ENCODE results near the gene KLHDC3.
"Not testable (repeated sequence)": the region's sequence is repeated elsewhere in the genome, so short reads cannot be mapped to it uniquely, and the experiment has no call there.

Gene KLHDC3

DNA sequence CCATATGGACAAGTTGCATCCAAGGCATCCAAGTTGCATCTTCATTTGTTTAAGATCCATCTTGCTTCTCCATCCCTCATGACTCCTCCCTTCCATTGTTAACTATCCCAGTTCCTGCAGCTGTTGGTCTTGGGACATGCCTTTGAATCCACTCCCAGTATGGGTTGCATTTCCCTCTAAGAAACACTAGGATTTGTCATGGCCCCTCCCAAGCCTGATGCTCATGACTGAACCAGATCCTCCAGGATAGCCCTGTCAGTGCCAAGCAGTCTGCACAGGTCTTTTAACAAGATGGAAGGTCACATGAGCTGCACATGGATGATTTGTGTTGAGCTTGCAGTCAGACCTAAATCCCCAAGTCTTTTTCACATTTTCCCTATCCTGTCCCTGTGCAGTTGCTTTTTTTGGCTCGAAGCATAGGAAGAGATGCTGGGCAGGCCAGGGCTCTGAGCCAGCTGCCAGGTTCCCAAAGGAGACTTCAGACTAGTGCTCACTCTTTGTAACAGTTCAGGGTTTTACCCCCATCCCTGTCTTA lies 25.5 kb upstream of the KLHDC3 start:
- DNase-seq (ENCODE audit: low spot score) = no peak

DNA sequence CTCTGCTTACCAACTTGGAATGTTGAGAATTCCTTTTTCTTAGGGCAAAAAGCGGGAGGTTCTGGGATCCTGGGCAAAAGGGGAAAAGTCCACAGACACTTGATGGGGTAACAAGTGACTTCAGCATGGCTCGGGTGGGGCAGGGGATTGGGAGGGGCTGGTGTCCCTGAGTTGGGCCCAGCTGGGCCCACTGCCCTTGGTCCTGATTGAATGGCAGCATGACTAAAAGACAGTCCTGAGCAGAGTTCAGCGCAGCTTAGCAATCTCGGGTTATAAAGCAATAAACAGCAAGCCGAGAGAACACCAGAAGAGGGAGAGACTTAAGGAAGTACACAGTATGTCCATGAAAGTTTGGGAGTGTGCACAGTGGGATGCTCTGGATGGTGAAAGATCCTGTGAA lies 24.1 kb upstream of the KLHDC3 start:
- no peak for DNase-seq (ENCODE audit: low spot score)

DNA sequence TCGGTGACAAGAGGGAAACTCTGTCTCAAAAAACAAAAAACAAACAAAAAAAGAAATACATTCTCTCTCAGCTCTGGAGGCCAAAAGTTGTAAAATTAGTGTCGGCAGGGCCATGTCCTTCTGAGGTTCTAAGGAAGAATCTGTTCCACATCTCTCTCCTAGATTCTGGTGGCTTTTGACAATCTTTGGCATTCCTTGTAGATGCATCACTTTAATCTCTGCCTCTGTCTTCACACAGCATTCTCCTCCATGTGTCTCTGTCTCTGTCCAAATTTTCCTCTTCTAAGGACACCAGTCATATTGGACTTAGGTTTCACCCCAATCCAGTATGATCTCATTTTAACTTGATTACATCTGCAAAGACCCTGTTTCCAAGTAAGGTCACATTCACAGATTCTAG lies 20.6 kb upstream of the KLHDC3 start:
- no peak for DNase-seq (ENCODE audit: low spot score)

DNA sequence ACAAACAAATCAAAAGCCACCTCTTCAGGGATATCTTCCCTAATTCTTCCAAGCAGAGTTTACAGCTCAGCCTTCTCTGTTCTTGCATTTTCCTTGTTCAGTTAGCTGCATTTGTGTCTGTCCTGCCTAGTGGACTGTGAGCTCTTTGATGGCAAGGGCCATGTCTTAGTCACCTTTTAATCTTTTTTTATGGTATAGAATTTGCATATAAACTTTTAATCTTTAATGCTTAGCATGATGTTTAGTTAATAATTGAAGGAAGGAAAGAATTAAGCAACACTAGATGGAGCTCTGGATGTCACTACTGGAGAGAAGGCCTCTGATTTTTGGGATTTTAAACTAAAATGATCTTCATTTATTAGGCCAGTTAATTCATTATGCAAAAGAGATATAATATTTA lies 17.5 kb upstream of the KLHDC3 start:
- DNase-seq (ENCODE audit: low spot score) = no peak

DNA sequence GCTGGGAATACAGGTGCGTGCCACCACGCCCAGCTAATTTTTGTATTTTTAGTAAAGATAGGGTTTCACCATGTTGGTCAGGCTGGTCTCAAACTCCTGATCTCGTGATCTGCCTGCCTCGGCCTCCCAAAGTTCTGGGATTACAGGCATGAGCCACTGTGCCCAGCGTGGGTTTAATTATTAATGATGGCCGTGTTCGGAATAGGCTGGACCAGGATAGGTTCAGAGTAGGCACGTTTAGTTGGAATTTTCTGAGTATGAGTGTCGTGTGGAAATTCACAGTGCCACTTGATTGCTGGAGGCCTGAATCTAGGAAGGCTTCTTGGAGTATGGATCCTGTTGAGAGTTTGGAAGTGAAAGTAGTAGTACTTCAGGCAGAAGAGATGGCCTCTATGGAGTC lies 15.8 kb upstream of the KLHDC3 start:
- not testable (repeated sequence) for DNase-seq (ENCODE audit: low spot score)

DNA sequence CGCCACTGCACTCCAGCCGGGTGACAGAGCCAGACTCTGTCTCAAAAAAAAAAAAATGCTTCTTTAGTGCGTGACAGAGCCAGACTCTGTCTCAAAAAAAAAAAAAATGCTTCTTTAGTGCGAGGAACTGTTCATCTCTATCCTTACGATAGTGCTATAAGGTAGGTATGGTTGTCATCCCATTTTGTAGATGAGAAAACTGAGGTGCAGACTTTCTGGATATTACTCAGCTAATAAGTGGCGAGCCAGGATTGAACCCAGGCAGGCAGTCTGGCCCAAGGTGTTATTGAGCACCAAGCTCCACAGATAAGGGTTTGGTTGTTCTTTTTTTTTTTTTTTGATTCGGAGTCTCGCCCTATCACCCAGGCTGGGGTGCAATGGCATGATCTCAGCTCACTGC lies 12.2 kb upstream of the KLHDC3 start:
- no peak for DNase-seq (ENCODE audit: low spot score)

GRCh38 chr6:43005844-43006243 lies 8.2 kb upstream of the KLHDC3 start:
- DNase-seq (ENCODE audit: low spot score) = no peak

DNA sequence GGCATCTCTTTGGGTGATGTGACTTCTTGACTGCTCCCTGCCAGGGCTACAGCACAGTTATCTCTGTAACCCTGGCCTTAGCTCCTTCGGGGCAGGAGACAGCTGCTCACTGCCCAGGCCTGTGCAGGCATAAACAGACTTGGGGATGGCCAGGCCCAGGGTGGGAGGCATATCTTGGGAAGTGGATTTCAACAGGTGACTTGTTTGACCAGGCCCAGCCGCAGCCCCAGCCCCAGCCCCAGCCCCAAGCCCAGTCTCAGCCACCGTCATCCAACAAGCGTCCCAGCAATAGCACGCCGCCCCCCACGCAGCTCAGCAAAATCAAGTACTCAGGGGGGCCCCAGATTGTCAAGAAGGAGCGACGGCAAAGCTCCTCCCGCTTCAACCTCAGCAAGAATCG lies 7.8 kb upstream of the KLHDC3 start:
- no peak for DNase-seq (ENCODE audit: low spot score)

- no peak for DNase-seq (ENCODE audit: low spot score)
These were observed 6.9 kb upstream of the KLHDC3 start for GRCh38 chr6:43007126-43007525.

DNA sequence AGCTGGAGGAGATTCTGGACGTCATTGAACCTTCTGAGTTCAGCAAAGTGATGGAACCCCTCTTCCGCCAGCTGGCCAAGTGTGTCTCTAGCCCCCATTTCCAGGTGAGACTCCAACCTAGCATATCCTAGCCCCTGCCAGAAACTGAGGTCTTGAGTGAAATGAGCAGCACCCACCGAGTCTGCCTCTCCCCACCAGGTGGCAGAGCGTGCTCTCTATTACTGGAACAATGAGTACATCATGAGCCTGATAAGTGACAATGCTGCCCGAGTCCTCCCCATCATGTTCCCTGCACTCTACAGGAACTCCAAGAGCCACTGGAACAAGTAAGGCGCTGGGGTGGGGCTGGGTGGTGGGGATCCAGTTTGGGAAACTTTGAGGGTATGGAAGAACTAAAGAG lies 4.9 kb upstream of the KLHDC3 start:
- peak; percentile 28 for DNase-seq (ENCODE audit: low spot score)

DNA sequence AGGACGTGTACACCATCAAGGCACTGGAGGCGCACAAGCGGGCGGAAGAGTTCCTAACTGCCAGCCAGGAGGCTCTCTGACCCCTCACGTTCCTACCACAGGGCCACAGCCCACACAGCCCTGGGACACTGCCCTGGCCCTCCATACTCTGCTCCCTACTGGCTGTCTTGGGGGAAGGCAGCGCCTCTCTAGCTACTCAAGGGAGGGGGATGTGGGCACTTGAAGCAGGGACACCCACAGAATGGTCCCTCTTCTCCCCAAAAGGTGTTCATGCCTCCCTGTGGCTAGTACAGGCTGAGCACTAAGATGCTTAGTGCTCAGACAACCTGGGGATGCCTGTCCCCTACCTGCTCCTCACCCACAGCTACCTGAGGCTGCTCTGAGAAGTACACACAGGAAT lies 2.8 kb upstream of the KLHDC3 start:
- no peak for DNase-seq (ENCODE audit: low spot score)

GRCh38 chr6:43012364-43012763 lies 1.7 kb upstream of the KLHDC3 start:
- no peak for DNase-seq (ENCODE audit: low spot score)

DNA sequence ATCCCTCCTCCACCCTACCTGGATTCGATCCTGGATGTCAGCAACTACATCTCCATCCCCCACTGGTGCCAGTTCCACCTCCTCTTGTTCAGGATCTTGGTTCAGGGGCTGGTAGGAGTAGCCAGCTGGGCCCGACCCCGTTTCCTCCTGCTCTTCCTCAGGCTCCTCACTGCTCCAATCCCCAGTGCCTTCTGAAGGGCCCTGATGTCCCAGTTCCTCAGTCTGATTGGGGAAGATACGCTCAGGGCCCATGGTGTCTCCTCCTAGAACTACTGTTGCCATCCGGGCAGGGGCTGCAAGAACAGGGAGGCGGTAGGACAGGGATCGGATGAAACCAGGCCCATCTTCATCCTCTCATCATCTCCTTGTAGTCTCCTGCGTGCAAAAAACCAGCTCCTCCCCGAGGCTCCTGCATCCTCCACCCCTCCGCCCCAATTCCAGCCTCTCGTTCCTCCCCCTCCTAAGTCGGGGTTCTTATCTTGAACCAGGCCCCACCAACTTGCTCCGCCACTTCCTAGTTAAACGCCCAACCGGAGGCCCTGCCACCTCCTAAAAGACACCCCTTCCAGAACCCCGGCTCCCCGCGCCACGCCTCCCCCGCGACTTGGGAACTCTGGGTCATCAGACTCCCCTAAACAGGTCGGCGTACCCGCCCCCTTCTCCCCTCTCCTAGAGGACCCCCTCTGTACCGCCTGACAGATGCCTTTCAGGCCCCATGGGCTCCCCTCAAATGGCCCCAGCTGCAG lies 779 bp upstream of the KLHDC3 start:
- no peak for DNase-seq (ENCODE audit: low spot score)

DNA sequence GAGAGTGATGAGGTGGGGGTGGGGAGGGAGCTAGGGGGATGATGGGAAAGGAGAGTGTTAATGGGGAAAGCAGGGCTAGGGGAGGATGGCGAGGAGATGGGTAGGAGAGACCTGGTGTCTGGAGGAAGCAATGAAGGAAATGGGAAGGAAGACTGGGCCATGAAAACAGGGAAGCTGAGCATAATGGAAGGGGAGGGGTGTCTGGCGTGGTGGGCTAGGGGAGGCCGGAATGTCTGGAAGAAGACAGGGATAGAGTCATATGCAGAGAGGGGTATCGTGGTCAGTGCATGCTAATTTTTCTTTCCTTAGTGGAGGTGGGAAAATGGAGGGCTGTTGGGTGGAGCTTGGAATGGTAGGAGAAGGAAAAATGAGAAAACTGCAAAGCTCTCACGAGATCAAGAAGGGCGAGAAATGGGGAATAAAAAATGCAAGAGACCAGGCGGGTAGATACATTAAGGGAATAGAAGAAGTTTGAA lies 423 bp downstream of the KLHDC3 start:
- no peak for DNase-seq (ENCODE audit: low spot score)

GRCh38 chr6:43016176-43016942 lies 2.3 kb downstream of the KLHDC3 start:
- no peak for DNase-seq (ENCODE audit: low spot score)

DNA sequence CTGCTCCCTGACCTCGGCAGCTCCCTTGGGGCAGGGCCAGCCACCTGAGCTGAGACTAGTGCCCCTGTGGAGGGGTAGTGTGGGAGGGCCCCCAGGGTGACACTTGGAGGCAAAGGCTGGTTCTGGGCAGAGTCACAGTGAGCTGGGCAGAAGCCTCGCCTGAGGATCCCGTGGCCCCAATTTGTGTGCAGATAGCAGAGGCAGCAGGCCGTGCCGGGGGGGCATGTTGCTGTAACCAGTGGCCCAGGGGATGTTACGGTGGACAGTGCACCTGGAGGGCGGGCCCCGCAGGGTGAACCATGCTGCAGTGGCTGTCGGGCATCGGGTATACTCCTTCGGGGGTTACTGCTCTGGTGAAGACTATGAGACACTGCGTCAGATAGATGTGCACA lies 2.9 kb downstream of the KLHDC3 start:
- DNase-seq (ENCODE audit: low spot score) = no peak

DNA sequence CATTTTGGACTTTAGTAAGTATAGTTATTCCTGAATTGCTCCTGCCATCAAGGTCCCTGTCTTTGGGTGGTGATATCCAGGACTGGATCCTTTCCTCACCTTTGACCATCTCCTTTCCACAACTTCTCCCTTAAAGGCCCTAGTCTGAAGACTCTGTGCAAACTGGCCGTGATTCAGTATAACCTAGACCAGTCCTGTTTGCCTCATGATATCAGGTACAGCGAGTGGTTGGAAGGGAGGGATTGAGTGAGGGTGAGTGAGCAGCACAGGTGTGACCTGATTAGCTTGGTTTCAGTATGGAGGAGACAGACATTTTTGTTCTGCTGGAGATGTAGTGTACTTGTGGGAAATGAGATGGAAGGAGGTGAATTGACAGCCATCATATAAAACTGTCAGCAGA lies 5.1 kb downstream of the KLHDC3 start:
- DNase-seq (ENCODE audit: low spot score) = no peak

GRCh38 chr6:43020052-43020705 lies 6.1 kb downstream of the KLHDC3 start:
- no peak for DNase-seq (ENCODE audit: low spot score)

DNA sequence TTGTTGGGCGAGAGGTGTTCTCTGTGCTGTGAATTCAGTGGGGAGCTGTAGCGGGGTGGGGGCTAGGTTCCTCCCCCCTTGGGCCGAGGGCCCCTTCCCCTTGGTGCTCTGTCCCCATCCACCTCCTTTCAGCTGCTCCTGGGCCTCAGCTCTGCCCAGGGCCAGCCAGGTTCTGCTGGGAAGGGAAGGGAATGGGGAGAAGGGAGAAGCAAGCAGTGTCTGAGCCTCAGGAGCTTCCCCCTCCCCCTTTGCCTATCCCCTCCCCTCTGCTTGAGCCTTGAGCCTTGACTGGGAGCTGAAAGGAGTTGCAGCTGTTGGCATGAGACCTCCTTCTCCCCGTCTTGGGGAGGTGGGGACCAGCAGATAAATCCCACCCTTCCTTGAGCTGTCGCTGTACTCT lies 6.8 kb downstream of the KLHDC3 start:
- no peak for DNase-seq (ENCODE audit: low spot score)

DNA sequence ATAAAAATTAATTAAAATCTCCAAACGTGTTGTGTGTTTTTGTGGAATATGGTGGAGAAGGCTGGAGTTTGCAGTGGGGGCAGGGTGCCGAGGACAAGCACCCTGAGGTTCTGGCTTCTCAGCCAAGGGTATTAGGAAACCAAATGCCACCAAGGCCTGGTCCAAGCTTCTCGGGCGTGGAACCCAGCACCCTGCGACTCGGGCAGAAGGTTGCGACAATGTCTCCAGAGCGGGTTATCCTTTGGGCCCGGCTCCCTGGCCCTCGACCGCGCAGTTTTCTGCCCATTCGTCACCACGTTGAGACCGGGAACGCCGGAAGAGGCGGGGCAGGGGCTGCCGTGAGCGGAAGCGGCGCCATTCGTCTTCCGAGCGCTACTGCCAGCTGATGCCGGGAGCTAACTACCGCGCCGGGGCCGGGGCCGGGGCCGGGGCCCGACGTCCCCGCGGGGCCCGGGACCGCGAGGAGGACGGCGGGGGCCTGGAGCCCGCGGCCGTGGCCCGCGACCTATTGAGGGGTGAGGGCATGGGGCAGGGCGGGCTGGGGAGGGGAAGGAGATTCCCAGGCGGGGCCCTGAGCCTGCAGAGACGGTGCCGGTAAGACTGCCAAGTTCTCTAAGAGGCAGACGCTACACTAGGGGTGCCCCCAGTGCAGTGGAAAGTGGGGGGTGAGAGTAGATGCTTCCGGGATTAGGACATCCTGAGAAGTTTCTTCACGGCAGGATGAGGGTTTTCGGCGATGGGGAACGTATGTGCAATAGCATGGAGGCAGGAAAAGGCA lies 7.4 kb downstream of the KLHDC3 start, which contains the start of gene RRP36:
Gene RRP36 (plus strand): TSS at position 354 of the 778 bp plus-strand sequence. CDS start 32 bp downstream, at position 386.
- peak; percentile 74 for DNase-seq (ENCODE audit: low spot score)

GRCh38 chr6:43024436-43024835 lies 10.4 kb downstream of the KLHDC3 start:
- no peak for DNase-seq (ENCODE audit: low spot score)

DNA sequence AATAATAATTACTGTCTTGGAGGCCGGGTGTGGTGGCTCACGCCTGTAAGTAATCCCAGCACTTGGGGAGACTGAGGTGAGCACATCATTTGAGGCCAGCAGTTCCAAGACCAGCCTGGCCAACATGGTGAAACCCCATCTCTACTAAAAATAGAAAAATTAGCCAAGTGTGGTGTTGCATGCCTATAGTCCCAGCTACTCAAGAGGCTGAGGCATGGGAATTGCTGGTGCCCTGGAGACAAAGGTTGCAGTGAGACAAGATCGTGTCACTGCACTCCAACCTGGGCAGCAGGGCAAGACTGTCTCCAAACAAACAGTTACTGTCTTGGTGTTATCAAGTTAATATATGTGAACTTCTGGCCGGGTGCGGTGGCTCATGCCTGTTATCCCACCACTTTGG lies 12.3 kb downstream of the KLHDC3 start:
- DNase-seq (ENCODE audit: low spot score) = no peak

Data from hematopoietic multipotent progenitor cell treated with erythropoietin and hydrocortisone succinate and interleukin-3 and kit ligand, for 17 days (in vitro differentiated cells).